Common myeloid progenitor, CD34-positive (primary cell): ENCODE measurements around the gene TJP1.
"Not testable (repeated sequence)": the region's sequence is repeated elsewhere in the genome, so short reads cannot be mapped to it uniquely, and the experiment has no call there.

ENCODE experiments used
- CTCF ChIA-PET: fragments of 350-600 bp; sonication (Branson Sonifier 250); formaldehyde crosslinking; loops from one replicate; lab custom pipeline; 2021; ENCODE audit warnings: antibody characterized with exemption; lab: Charles Lee
- POLR2A ChIA-PET: fragments of 350-600 bp; sonication (Branson Sonifier 250); formaldehyde crosslinking; loops from one replicate; lab custom pipeline; 2021; ENCODE audit warnings: antibody characterized with exemption; lab: Charles Lee
- DNase-seq, 3 donors: peaks; one replicate each; pipeline versions ENCODE4 v3.0.0 to v3.0.0-alpha.2; 2013
- H3K27ac ChIP-seq, 2 experiments: 1 replicate in 1 of 2; 2 replicates in 1 of 2; pipeline ENCODE4 v1.7.0; 2013; ENCODE audit warnings: inconsistent platforms in 2 of 2, low read length in 2 of 2, mild to moderate bottlenecking in 2 of 2, low read depth in 1 of 2, moderate library complexity in 1 of 2; ENCODE audit not compliant: severe bottlenecking in 2 of 2, insufficient read depth in 1 of 2, poor library complexity in 1 of 2
- H3K27me3 ChIP-seq, 5 experiments: replicated peaks in 2 of 5; 1 replicate in 3 of 5; 2 replicates in 2 of 5; pipeline versions ENCODE4 v1.6.1 to v1.7.0; 2013; ENCODE audit warnings: low read length in 4 of 5, mild to moderate bottlenecking in 2 of 5, moderate library complexity in 2 of 5, inconsistent platforms in 1 of 5; ENCODE audit not compliant: insufficient read depth in 5 of 5, control insufficient read depth in 4 of 5
- H3K36me3 ChIP-seq, 4 experiments: 1 replicate in 2 of 4; 2 replicates in 2 of 4; pipeline versions ENCODE4 v1.6.1 to v1.7.0; 2013; ENCODE audit warnings: low read length in 3 of 4, control low read depth in 1 of 4, mild to moderate bottlenecking in 1 of 4; ENCODE audit not compliant: control insufficient read depth in 4 of 4, insufficient read depth in 4 of 4
- H3K4me1 ChIP-seq, 4 experiments: 1 replicate in 3 of 4; 2 replicates in 1 of 4; pipeline versions ENCODE4 v1.6.1 to v1.7.1; 2013; ENCODE audit warnings: low read length in 3 of 4, mild to moderate bottlenecking in 3 of 4, control low read depth in 1 of 4, inconsistent platforms in 1 of 4, moderate library complexity in 1 of 4; ENCODE audit not compliant: control insufficient read depth in 4 of 4, insufficient read depth in 4 of 4; ENCODE audit errors: control extremely low read depth in 1 of 4
- H3K4me3 ChIP-seq, 7 experiments: 1 replicate in 4 of 7; 2 replicates in 3 of 7; pipeline versions ENCODE4 v1.5.1 to v1.7.0; 2013; ENCODE audit warnings: mild to moderate bottlenecking in 7 of 7, low read length in 6 of 7, moderate library complexity in 6 of 7, inconsistent platforms in 2 of 7, low read depth in 2 of 7, control low read depth in 1 of 7; ENCODE audit not compliant: insufficient read depth in 4 of 7, control insufficient read depth in 1 of 7; ENCODE audit errors: extremely low read depth in 1 of 7
- H3K9me3 ChIP-seq, 5 experiments: 1 replicate in 4 of 5; 2 replicates in 1 of 5; pipeline versions ENCODE4 v1.6.1 to v1.7.1; 2013; ENCODE audit warnings: low read length in 4 of 5, mild to moderate bottlenecking in 2 of 5, inconsistent platforms in 1 of 5, low read depth in 1 of 5, moderate library complexity in 1 of 5; ENCODE audit not compliant: control insufficient read depth in 4 of 5, insufficient read depth in 2 of 5; ENCODE audit errors: control extremely low read depth in 1 of 5
- WGBS: methylation state at CpG from one replicate; pipeline ENCODE4 v1.1.5; 2013; ENCODE audit not compliant: insufficient coverage; 5-methylcytosine and 5-hydroxymethylcytosine counted together

TJP1 gene

GRCh38 chr15:29731865-29732264, 90.4 kb downstream of the TJP1 start:
- WGBS, result no CpG with 5 or more reads among the region's 3 CpGs
- ChIA-PET CTCF (no interaction called here), POLR2A (no interaction called here)
- Histone ChIP-seq H3K27me3 (peaks cover 0 to 4% (median 0%) of the 10 kb centered on the region in 5 experiments), H3K27ac (no peak overlapping the region), H3K9me3 (no peaks in the 10 kb centered on the region), H3K4me1 (no peaks in the 10 kb centered on the region), H3K4me3 (no peak overlapping the region), H3K36me3 (no peaks in the 10 kb centered on the region)
- no peak for DNase-seq

- WGBS, result 97% methylated on average over 10 of the region's 15 CpGs
- POLR2A ChIA-PET, CTCF ChIA-PET, H3K36me3 ChIP-seq, DNase-seq, H3K4me3 ChIP-seq, H3K27me3 ChIP-seq, H3K4me1 ChIP-seq, H3K27ac ChIP-seq, H3K9me3 ChIP-seq: not testable (repeated sequence)
Measured at GRCh38 chr15:29730471-29730870, 91.8 kb downstream of the TJP1 start.

GRCh38 chr15:29728418-29728817, 93.8 kb downstream of the TJP1 start:
- WGBS, result 83% methylated on average over 2 of the region's 2 CpGs
- DNase-seq, result no peak
- H3K4me1 ChIP-seq, result no peaks in the 10 kb centered on the region
- H3K36me3 ChIP-seq, result no peaks in the 10 kb centered on the region
- H3K9me3 ChIP-seq, result peaks cover 0 to 6% (median 0%) of the 10 kb centered on the region in 5 experiments
- H3K27me3 ChIP-seq, result peaks cover 0 to 3% (median 0%) of the 10 kb centered on the region in 5 experiments
- H3K27ac ChIP-seq, result no peak overlapping the region
- POLR2A ChIA-PET, result no interaction called here
- CTCF ChIA-PET, result interaction anchor here (1.1 kb wide), 1 partner anchor 15 kb away, joined by 3 read pairs; no protein-coding TSS in a partner anchor
- H3K4me3 ChIP-seq, result no peak overlapping the region

GRCh38 chr15:29727871-29728270, 94.4 kb downstream of the TJP1 start:
- H3K4me3 ChIP-seq, result no peak overlapping the region
- POLR2A ChIA-PET, result no interaction called here
- H3K9me3 ChIP-seq, result peaks cover 0 to 10% (median 2%) of the 10 kb centered on the region in 5 experiments
- no peak overlapping the region for H3K27ac ChIP-seq
- 100% methylated on average over 1 of the region's 5 CpGs for WGBS
- H3K36me3 ChIP-seq, result no peaks in the 10 kb centered on the region
- H3K4me1 ChIP-seq, result no peaks in the 10 kb centered on the region
- H3K27me3 ChIP-seq, result peaks cover 0 to 3% (median 0%) of the 10 kb centered on the region in 5 experiments
- CTCF ChIA-PET, result interaction anchor here (1.1 kb wide), 1 partner anchor 16 kb away, joined by 3 read pairs; no protein-coding TSS in a partner anchor
- no peak for DNase-seq

- CTCF ChIA-PET, result no interaction called here
- H3K4me3 ChIP-seq, result no peak overlapping the region
- no peak for DNase-seq
- WGBS, result 100% methylated on average over 1 of the region's 7 CpGs
- H3K27ac ChIP-seq, result no peak overlapping the region
- POLR2A ChIA-PET, result no interaction called here
- H3K36me3 ChIP-seq, result no peaks in the 10 kb centered on the region
- H3K9me3 ChIP-seq, result peaks cover 0 to 22% (median 10%) of the 10 kb centered on the region in 5 experiments
- no peaks in the 10 kb centered on the region for H3K4me1 ChIP-seq
- peaks cover 0 to 3% (median 0%) of the 10 kb centered on the region in 5 experiments for H3K27me3 ChIP-seq
Measured at GRCh38 chr15:29726553-29726952, 95.7 kb downstream of the TJP1 start.

GRCh38 chr15:29724026-29724425, 98.2 kb downstream of the TJP1 start:
- Histone ChIP-seq H3K9me3 (peaks cover 0 to 30% (median 10%) of the 10 kb centered on the region in 5 experiments), H3K4me1 (no peaks in the 10 kb centered on the region), H3K27ac (no peak overlapping the region), H3K36me3 (no peaks in the 10 kb centered on the region), H3K27me3 (peaks cover 0 to 3% (median 0%) of the 10 kb centered on the region in 5 experiments), H3K4me3 (no peak overlapping the region)
- no peak for DNase-seq
- POLR2A ChIA-PET, result no interaction called here
- WGBS, result 92% methylated on average over 3 of the region's 3 CpGs
- CTCF ChIA-PET, result no interaction called here

- Histone ChIP-seq H3K36me3 (no peaks in the 10 kb centered on the region), H3K4me1 (no peaks in the 10 kb centered on the region), H3K27ac (no peak overlapping the region), H3K9me3 (peaks cover 0 to 3% (median 0%) of the 10 kb centered on the region in 5 experiments), H3K27me3 (peaks cover 0 to 28% (median 0%) of the 10 kb centered on the region in 5 experiments), H3K4me3 (no peak overlapping the region)
- CTCF ChIA-PET, result interaction anchor here (0.6 kb wide), 1 partner anchor 486 kb away, joined by 3 read pairs; no protein-coding TSS in a partner anchor
- DNase-seq, result no peak
- POLR2A ChIA-PET, result no interaction called here
Measured at GRCh38 chr15:29713784-29714183, 108.5 kb downstream of the TJP1 start.
